GM18505 (cell line): ENCODE measurements around the gene NALCN.

Experiments used
- ATAC-seq: cut with Tn5 transposase; IDR thresholded peaks from one replicate; pipeline ENCODE4 v1.9.1; 2021; ENCODE audit not compliant: unreplicated experiment
- POLR2A ChIP-seq: IDR thresholded peaks from 4 replicates; pipeline ENCODE4 v1.6.1; 2011; ENCODE audit warnings: borderline replicate concordance; ENCODE audit not compliant: insufficient read depth, insufficient read length; ENCODE audit errors: extremely low read depth

NALCN gene

DNA sequence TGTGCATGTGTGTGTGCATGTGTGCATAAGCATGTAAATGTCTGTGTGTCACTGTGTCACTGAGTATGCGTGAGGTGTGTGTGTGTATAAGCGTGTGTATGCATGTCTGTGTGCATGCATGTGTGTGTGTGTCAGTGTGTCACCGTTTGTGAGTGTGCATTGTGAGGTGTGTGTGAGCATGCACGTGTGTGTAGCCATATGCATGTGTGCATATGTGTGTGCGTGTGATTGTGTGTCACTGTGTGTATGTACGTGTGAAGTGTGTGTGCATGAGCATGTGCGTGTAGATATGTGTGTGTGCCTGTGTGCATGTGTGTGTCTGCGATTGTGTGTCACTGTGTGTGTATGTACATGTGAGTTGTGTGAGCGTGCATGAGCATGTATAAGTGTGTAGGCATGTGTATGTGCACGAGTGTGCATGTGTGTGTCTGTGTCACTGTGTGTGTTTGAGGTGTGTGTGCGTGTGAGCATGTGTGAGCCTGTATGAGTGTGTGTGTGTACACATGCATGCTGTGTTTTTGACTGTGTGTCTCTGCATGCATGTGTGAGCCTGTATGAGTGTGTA lies 144.5 kb downstream of the NALCN start:
- no peak for TF ChIP-seq POLR2A
- ATAC-seq, result no peak

- TF ChIP-seq POLR2A, result no peak
- ATAC-seq, result no peak
These were observed 148.7 kb downstream of the NALCN start for GRCh38 chr13:101267656-101268055.

DNA sequence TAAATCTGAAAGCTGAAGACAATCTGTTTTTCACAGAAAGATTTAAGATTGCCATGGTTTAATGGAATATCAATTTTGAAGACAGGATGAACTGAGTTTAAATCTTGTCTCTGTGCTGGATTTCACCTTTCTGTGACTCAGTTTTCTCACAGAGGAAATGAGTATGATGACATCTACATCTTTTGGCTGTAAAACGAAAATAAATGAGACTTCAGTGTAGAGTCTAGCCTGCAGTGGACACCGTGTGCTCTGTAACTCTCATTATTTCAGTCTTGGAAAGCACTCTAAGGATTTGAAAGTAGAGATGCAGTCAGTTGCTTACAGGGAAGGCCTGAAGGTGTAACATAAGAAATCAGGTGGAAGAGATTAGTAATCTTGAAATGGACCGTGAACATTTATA lies 150.4 kb downstream of the NALCN start:
- no peak for ATAC-seq
- TF ChIP-seq POLR2A, result no peak

- TF ChIP-seq POLR2A, result no peak
- ATAC-seq, result no peak
These were observed 151.4 kb downstream of the NALCN start for GRCh38 chr13:101264931-101265330.

DNA sequence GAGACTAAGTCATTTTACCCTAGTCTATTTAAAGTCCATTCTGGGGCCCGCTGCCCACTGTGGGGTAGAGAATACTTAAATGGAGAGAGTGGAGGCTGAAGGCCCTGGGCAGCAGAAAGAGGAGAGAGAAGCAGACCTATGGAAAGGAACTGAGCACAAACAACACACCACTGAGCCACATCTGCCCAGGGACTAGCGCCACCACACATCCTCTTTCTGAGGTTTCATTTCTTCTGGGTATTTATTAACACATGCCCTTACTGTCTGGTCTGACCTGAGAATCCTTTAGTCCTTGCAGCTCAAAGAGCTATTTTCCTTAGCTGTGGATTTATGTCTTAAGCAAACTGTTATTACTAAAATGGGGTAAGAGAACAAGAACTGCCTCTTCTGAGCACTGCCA lies 154.0 kb downstream of the NALCN start:
- no peak for TF ChIP-seq POLR2A
- peak; percentile 72 for ATAC-seq

- ATAC-seq, result no peak
- no peak for TF ChIP-seq POLR2A
These were observed 157.8 kb downstream of the NALCN start for GRCh38 chr13:101258509-101258908.

- ATAC-seq, result peak; percentile 95
- TF ChIP-seq POLR2A, result no peak
These were observed 158.2 kb downstream of the NALCN start for GRCh38 chr13:101258071-101258470.

- TF ChIP-seq POLR2A, result no peak
These were observed 167.4 kb downstream of the NALCN start for GRCh38 chr13:101248739-101249514.

GRCh38 chr13:101242720-101243119 lies 173.6 kb downstream of the NALCN start:
- TF ChIP-seq POLR2A, result no peak

More at GRCh38 chr13:101248739-101249514, 167.4 kb downstream of the NALCN start:
- no peak for ATAC-seq

DNA sequence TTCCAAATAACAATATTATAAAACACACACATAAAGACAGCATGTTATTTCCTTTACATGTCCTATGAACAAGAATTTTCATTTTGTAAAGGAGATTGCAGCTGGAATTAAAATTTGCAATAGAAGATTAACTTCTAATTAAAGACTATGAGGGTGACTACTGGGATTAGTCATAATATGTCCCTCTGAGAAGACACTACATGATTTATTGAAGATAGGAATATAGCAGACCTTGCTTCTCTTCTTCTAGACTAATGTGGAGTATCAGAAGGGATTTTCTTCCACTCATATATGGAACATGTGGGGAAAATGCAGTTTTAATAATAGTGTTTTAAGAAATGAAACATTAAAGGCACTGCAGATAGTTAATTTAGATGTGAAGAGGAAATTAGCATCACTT lies 177.8 kb downstream of the NALCN start:
- ATAC-seq, result no peak
- TF ChIP-seq POLR2A, result no peak

More at GRCh38 chr13:101242720-101243119, 173.6 kb downstream of the NALCN start:
- ATAC-seq, result no peak

DNA sequence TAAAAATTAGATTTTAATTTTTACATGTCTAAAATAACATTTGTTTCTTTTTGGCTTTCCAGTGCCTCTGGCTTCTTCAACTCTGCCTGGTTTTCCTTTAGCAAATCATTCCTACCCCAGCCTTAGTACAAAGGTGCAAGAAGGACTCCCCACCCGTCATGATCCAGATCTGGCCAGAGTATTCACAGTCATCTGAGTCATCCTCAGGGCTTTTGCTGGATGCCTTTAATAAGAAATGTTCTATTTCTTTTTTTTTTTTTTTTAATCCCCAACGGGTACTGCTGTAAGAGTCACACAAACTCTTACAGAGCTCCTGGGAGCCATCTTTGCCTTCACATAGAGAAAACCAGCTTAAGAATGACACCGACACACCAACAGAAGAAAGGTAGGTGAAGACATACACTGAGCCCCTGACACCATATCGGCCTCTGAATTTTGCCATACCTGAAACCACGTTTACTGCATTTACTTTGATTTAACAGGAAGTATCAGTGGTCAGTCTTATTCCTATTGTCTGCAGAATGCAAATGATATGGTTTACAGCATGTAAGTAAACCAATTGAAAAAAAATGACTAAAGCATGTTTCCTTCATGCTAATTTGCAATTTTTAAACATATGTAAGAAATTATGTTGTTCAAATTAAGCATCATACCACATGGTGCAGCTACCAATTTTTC lies 184.4 kb downstream of the NALCN start:
- no peak for ATAC-seq
- no peak for TF ChIP-seq POLR2A

- TF ChIP-seq POLR2A, result no peak
- no peak for ATAC-seq
These were observed 185.9 kb downstream of the NALCN start for GRCh38 chr13:101230271-101230890.

DNA sequence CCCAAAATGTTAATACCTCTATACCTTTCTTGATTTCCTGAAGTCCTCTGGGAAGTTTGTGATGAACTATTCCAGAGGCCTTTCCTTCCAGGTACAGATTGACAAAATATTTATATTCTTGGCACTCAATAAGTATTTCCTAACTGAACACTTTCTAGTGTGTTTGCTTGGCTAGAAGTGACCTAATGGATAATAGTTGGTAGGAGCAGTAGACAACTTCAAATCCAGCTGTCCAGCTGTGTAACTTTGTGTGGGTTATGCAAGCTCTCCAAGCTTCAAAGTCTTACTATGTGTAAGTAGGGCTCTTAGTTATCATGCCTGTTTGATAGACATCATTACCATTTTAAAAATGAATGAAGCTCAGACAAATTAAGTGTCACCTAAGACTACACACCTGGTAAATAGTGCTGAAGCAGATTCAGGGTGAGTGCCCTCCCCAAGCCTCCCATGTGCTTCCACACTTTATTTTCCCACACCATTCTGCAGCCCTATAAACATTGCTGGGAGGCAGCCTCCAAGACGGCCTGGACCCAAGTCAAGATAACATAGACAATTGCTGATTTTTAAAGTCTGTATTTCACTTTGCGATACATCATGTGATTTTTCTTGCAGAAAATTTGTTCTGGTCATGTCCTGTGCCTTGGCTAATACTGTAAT lies 196.6 kb downstream of the NALCN start:
- no peak for TF ChIP-seq POLR2A
- no peak for ATAC-seq
